HG03060 (cell line): ENCODE data around the gene TAX1BP1.

Source experiments
- ATAC-seq: cut with Tn5 transposase; IDR thresholded peaks from one replicate; pipeline ENCODE4 v1.9.1; 2021; ENCODE audit warnings: low read depth, moderate number of reproducible peaks; ENCODE audit not compliant: unreplicated experiment

Gene TAX1BP1

GRCh38 chr7:27739909-27740448 is at the start of gene TAX1BP1:
Gene TAX1BP1 (plus strand): TSS chr7:27740162. CDS start chr7:27748525, 8,363 bp downstream.
- peak; percentile 85 for ATAC-seq

- no peak for ATAC-seq
Observed at GRCh38 chr7:27690649-27691048, 49.3 kb upstream of the TAX1BP1 start.

- no peak for ATAC-seq
Observed at GRCh38 chr7:27693794-27694193, 46.2 kb upstream of the TAX1BP1 start.

GRCh38 chr7:27695096-27695495 is 44.9 kb upstream of the TAX1BP1 start:
- ATAC-seq: no peak

- ATAC-seq: peak; percentile 85
Observed at GRCh38 chr7:27697861-27698430, 42.0 kb upstream of the TAX1BP1 start.

GRCh38 chr7:27699751-27700150 is 40.2 kb upstream of the TAX1BP1 start:
- no peak for ATAC-seq

GRCh38 chr7:27700501-27700900 is 39.5 kb upstream of the TAX1BP1 start:
- ATAC-seq: no peak

GRCh38 chr7:27703181-27703580 is 36.8 kb upstream of the TAX1BP1 start:
- no peak for ATAC-seq

GRCh38 chr7:27704422-27705199 is 35.4 kb upstream of the TAX1BP1 start:
- no peak for ATAC-seq

GRCh38 chr7:27705200-27705594 is 34.8 kb upstream of the TAX1BP1 start:
- ATAC-seq: no peak

- ATAC-seq: no peak
Observed at GRCh38 chr7:27708485-27708884, 31.5 kb upstream of the TAX1BP1 start.

GRCh38 chr7:27709137-27710075 is 30.6 kb upstream of the TAX1BP1 start:
- ATAC-seq: no peak

- ATAC-seq: no peak
Observed at GRCh38 chr7:27712217-27712616, 27.7 kb upstream of the TAX1BP1 start.

GRCh38 chr7:27714831-27715444 is 25.0 kb upstream of the TAX1BP1 start:
- ATAC-seq: no peak

- ATAC-seq: no peak
Observed at GRCh38 chr7:27723085-27723484, 16.9 kb upstream of the TAX1BP1 start.

- no peak for ATAC-seq
Observed at GRCh38 chr7:27727058-27727457, 12.9 kb upstream of the TAX1BP1 start.

GRCh38 chr7:27730112-27730511 is 9.8 kb upstream of the TAX1BP1 start:
- ATAC-seq: no peak

GRCh38 chr7:27734583-27734982 is 5.4 kb upstream of the TAX1BP1 start:
- no peak for ATAC-seq

GRCh38 chr7:27735165-27735564 is 4.8 kb upstream of the TAX1BP1 start:
- ATAC-seq: no peak

- ATAC-seq: no peak
Observed at GRCh38 chr7:27735831-27736230, 4.1 kb upstream of the TAX1BP1 start.
